OCI-LY7 (cell line): Measurements from ENCODE around the gene BUB3.

Experiments
- EZH2phosphoT487 ChIP-seq: fragments of 200-600 bp; sonication (generic); IDR thresholded peaks from 2 replicates; pipeline ENCODE4 v1.6.1; 2018; ENCODE audit warnings: low read depth, borderline replicate concordance, mild to moderate bottlenecking, mixed run types, antibody characterized with exemption, low read length, moderate library complexity, mixed read lengths
- TF ChIP-seq, protein P1 (sequence below): fragments of 200-600 bp; sonication (generic); conservative IDR thresholded peaks from 2 replicates; pipeline ENCODE4 v1.5.1; 2014; ENCODE audit warnings: mild to moderate bottlenecking, antibody characterized with exemption, low read length, moderate library complexity, mixed read lengths

DNA sequence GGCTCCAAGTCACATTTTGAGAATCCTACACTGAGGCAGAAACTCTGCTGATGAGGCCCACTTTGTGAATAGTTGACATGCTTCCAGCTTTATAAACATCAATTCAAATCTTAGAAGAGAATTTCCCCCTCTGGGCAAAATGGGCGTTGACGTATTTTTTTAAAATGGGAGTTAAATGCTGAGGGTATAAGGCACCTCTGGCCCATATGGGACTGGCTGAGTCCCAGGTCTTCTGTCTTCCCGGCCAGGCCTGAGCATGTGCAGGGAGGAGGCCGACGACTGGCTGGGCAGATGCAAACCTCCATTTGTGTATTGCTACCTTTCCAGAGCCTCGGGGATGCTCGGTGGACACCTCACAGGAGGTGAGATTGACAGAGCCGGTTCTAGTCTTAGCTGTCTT is 37.7 kb downstream of the BUB3 start:
- TF ChIP-seq, protein P1, sequence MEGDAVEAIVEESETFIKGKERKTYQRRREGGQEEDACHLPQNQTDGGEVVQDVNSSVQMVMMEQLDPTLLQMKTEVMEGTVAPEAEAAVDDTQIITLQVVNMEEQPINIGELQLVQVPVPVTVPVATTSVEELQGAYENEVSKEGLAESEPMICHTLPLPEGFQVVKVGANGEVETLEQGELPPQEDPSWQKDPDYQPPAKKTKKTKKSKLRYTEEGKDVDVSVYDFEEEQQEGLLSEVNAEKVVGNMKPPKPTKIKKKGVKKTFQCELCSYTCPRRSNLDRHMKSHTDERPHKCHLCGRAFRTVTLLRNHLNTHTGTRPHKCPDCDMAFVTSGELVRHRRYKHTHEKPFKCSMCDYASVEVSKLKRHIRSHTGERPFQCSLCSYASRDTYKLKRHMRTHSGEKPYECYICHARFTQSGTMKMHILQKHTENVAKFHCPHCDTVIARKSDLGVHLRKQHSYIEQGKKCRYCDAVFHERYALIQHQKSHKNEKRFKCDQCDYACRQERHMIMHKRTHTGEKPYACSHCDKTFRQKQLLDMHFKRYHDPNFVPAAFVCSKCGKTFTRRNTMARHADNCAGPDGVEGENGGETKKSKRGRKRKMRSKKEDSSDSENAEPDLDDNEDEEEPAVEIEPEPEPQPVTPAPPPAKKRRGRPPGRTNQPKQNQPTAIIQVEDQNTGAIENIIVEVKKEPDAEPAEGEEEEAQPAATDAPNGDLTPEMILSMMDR = no peak
- no peak for TF ChIP-seq EZH2phosphoT487
